ENCODE measurements around the gene TMEM273. TPM values are rescaled to one million over a fixed set of nuclear protein-coding genes. Genes with fewer than 3 reads are reported as not detected.
A peak's percentile ranks its signal among the peaks of the same experiment; 100 is the strongest.

Gene TMEM273
- total and polyA plus RNA-seq, 7 donors: 5.4 to 17.8 (median 11.0) TPM

DNA sequence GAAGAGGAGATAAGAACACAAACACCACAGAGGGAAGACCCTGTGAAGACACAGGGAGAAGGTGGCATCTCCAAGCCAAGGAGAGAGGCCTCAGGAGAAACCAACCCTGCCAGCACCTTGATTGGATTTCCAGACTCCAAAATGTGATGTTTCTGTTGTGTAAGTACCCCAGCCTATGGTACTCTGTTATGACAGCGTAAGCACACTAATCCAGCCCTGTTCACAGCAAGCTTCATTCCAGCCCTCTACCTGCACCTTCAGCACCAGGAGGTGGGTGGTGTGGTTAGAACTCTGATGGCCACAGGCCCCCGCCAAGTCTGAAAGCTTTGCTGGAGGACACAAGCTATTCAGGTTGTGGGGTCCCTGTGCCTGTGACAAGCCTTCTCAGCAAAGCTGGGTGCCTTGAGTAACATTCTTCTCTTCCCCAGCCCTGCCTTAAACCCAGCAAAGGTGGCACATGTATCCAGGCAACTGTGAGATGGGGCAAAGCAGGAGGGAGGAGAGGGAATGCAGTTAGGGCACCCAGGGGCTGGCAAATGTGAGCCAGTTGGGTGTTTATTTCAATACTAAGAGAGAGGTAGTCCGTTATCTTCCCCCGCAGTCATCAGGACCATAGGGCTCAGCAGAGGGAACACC lies 77.4 kb downstream of the TMEM273 start:
- intact Hi-C loops (cut with DNase I): loop anchor here (10.0 kb wide), 2 partner anchors 86 to 806 kb away; partner anchors contain the start of gene MAPK8
- peaks cover 0 to 65% (median 50%) of the 10 kb centered on the region in 4 donors for H3K4me1 ChIP-seq

GRCh38 chr10:49109669-49110340 lies 78.4 kb downstream of the TMEM273 start:
- 44 to 64% methylated on average over 9 of the region's 9 CpGs for WGBS, 2 donors
- H3K4me3 ChIP-seq: no peak overlapping the region
- peaks cover 0 to 69% (median 58%) of the 10 kb centered on the region in 4 donors for H3K4me1 ChIP-seq
- H3K36me3 ChIP-seq: peaks cover 0 to 6% (median 0%) of the 10 kb centered on the region in 4 donors
- H3K9me3 ChIP-seq: no peaks in the 10 kb centered on the region
- peak; percentile 87 for DNase-seq
- H3K27me3 ChIP-seq: no peaks in the 10 kb centered on the region
- intact Hi-C loops (cut with DNase I): loop anchor here (10.0 kb wide), 2 partner anchors 85 to 805 kb away; partner anchors contain the start of gene MAPK8
- peak overlapping the region in 2 of 4 donors; percentile 11 to 19 for H3K27ac ChIP-seq
- TF ChIP-seq CTCF (IDR thresholded peaks at IDR 0.05) (no peak), POLR2AphosphoS5 (IDR thresholded peaks at IDR 0.05) (peak in 2 of 4 donors; percentile 12 to 23)

More for the DNA sequence above, 77.4 kb downstream of the TMEM273 start:
- peaks cover 0 to 6% (median 0%) of the 10 kb centered on the region in 4 donors for H3K36me3 ChIP-seq
- H3K9me3 ChIP-seq: no peaks in the 10 kb centered on the region
- H3K4me3 ChIP-seq: no peak overlapping the region
- WGBS, 2 donors: 91 to 92% methylated on average over 4 of the region's 4 CpGs
- H3K27me3 ChIP-seq: no peaks in the 10 kb centered on the region
- DNase-seq: no peak
- TF ChIP-seq EP300 (IDR thresholded peaks at IDR 0.05) (no peak), POLR2A (IDR thresholded peaks at IDR 0.05) (no peak), CTCF (IDR thresholded peaks at IDR 0.05) (no peak), POLR2AphosphoS5 (IDR thresholded peaks at IDR 0.05) (no peak)
- H3K27ac ChIP-seq: no peak overlapping the region

GRCh38 chr10:49108656-49109055 lies 79.5 kb downstream of the TMEM273 start:
- intact Hi-C loops (cut with DNase I): no loop called here

GRCh38 chr10:49107887-49108267 lies 80.3 kb downstream of the TMEM273 start:
- Histone ChIP-seq H3K4me1 (peaks cover 0 to 55% (median 44%) of the 10 kb centered on the region in 4 donors), H3K36me3 (peaks cover 0 to 6% (median 0%) of the 10 kb centered on the region in 4 donors), H3K27ac (no peak overlapping the region), H3K27me3 (no peaks in the 10 kb centered on the region), H3K9me3 (no peaks in the 10 kb centered on the region), H3K4me3 (no peak overlapping the region)
- no peak for DNase-seq
- intact Hi-C loops (cut with DNase I): no loop called here
- 88 to 91% methylated on average over 8 of the region's 8 CpGs for WGBS, 2 donors
- TF ChIP-seq POLR2A (IDR thresholded peaks at IDR 0.05) (no peak), POLR2AphosphoS5 (IDR thresholded peaks at IDR 0.05) (no peak), EP300 (IDR thresholded peaks at IDR 0.05) (no peak), CTCF (IDR thresholded peaks at IDR 0.05) (no peak)

More at GRCh38 chr10:49108656-49109055, 79.5 kb downstream of the TMEM273 start:
- peaks cover 0 to 59% (median 49%) of the 10 kb centered on the region in 4 donors for H3K4me1 ChIP-seq
- H3K36me3 ChIP-seq: peaks cover 0 to 6% (median 0%) of the 10 kb centered on the region in 4 donors
- no peak overlapping the region for H3K4me3 ChIP-seq
- no peaks in the 10 kb centered on the region for H3K27me3 ChIP-seq
- 87 to 90% methylated on average over 7 of the region's 7 CpGs for WGBS, 2 donors
- no peak for DNase-seq
- no peak for TF ChIP-seq POLR2A (IDR thresholded peaks at IDR 0.05)
- no peak for TF ChIP-seq CTCF (IDR thresholded peaks at IDR 0.05)
- TF ChIP-seq POLR2AphosphoS5 (IDR thresholded peaks at IDR 0.05): no peak
- no peak for TF ChIP-seq EP300 (IDR thresholded peaks at IDR 0.05)
- no peaks in the 10 kb centered on the region for H3K9me3 ChIP-seq
- H3K27ac ChIP-seq: no peak overlapping the region

Data from sigmoid colon (tissue), 7 donors.